Esophagus squamous epithelium (tissue), 5 donors: ENCODE data around the gene TMEM126B. TPM values are rescaled to one million over a fixed set of nuclear protein-coding genes. Genes with fewer than 3 reads are reported as not detected.

Source experiments
- DNase-seq: peaks from one replicate; lab custom pipeline; 2025; lab: John Stamatoyannopoulos, UW
- H3K27ac ChIP-seq, 4 donors: fragments of 200-600 bp; sonication (generic); one replicate each; pipeline ENCODE4 v1.5.1; 2016 to 2019; ENCODE audit warnings: mild to moderate bottlenecking in 1 of 4
- H3K27me3 ChIP-seq, 4 donors: fragments of 200-600 bp; sonication (generic); 1 replicate in 3 of 4; 2 replicates in 1 of 4; pipeline versions ENCODE4 v1.5.1 to v1.6.0; 2017 to 2021; ENCODE audit warnings: antibody characterized with exemption in 1 of 4
- H3K36me3 ChIP-seq, 3 donors: fragments of 200-600 bp; sonication (generic); one replicate each; pipeline ENCODE4 v1.5.1; 2016 to 2019
- H3K4me1 ChIP-seq, 3 donors: fragments of 200-600 bp; sonication (generic); one replicate each; pipeline ENCODE4 v1.5.1; 2017 to 2019
- H3K4me3 ChIP-seq, 4 donors: fragments of 200-600 bp; sonication (generic); 1 replicate in 3 of 4; 2 replicates in 1 of 4; pipeline ENCODE4 v1.5.1; 2016 to 2019; ENCODE audit warnings: mild to moderate bottlenecking in 2 of 4, moderate library complexity in 1 of 4
- H3K9me3 ChIP-seq, 3 donors: fragments of 200-600 bp; sonication (generic); one replicate each; pipeline ENCODE4 v1.5.1; 2016 to 2019
- CTCF ChIP-seq, 6 experiments: fragments of 450-650 bp in 4 of 6; fragments of 200-600 bp in 2 of 6; sonication (generic) in 2 of 6; IDR thresholded peaks; one replicate each; pipeline ENCODE4 v1.5.1; 2016 to 2019; ENCODE audit warnings: antibody characterized with exemption in 6 of 6, mild to moderate bottlenecking in 4 of 6, moderate library complexity in 4 of 6
- POLR2A ChIP-seq, 4 donors: fragments of 450-650 bp; IDR thresholded peaks; one replicate each; pipeline ENCODE4 v1.6.1; 2017; ENCODE audit warnings: antibody characterized with exemption in 4 of 4, mild to moderate bottlenecking in 4 of 4, moderate library complexity in 3 of 4
- WGBS, 2 donors: methylation state at CpG; one replicate each; pipeline ENCODE4 v1.1.5; 2018; 5-methylcytosine and 5-hydroxymethylcytosine counted together
- intact Hi-C: fragments of 100-400 bp; cut with DNase I; formaldehyde crosslinking; loops from one replicate; pipeline ENCODE4 v1.15.0; 2022
- total RNA-seq, 4 donors: library from RNA; depleted of rRNA; stranded (reverse); fragments of >200 nt; gene quantifications; one replicate each; pipeline ENCODE4 v1.1.0, GENCODE V29; 2016
- donor health status: DM: yes; HTN: yes; CAD: no.

Gene TMEM126B
- total RNA-seq, result 10 to 100 TPM; 13.6 to 43.0 (median 38.7) TPM

- 0% methylated on average over 26 of the region's 41 CpGs for WGBS, 2 donors
- intact Hi-C loops, result no loop called here
- H3K36me3 ChIP-seq, result peaks cover 0 to 18% (median 0%) of the 10 kb centered on the region in 3 donors
Observed at GRCh38 chr11:85627998-85628770, at the start of gene TMEM126B. Gene TMEM126B, plus strand, starts transcription at chr11:85628593. Its CDS starts 15 bp downstream, at chr11:85628608.

GRCh38 chr11:85582111-85582510, 46.3 kb upstream of the TMEM126B start:
- Histone ChIP-seq H3K36me3 (no peaks in the 10 kb centered on the region), H3K27me3 (no peaks in the 10 kb centered on the region), H3K4me1 (no peaks in the 10 kb centered on the region), H3K4me3 (no peak overlapping the region), H3K9me3 (no peaks in the 10 kb centered on the region), H3K27ac (no peak overlapping the region)
- intact Hi-C loops, result no loop called here
- TF ChIP-seq POLR2A (IDR thresholded peaks at IDR 0.05) (no peak), CTCF (IDR thresholded peaks at IDR 0.05) (no peak)
- 59 to 72% methylated on average over 2 of the region's 2 CpGs for WGBS, 2 donors
- DNase-seq, result no peak

More at GRCh38 chr11:85627998-85628770, at the start of gene TMEM126B:
- Histone ChIP-seq H3K9me3 (no peaks in the 10 kb centered on the region), H3K4me3 (peak within 1 kb of the TSS; percentile 57 to 94 (median 81)), H3K4me1 (peaks cover 0 to 46% (median 14%) of the 10 kb centered on the region in 3 donors), H3K27me3 (no peaks in the 10 kb centered on the region), H3K27ac (peak within 1 kb of the TSS; percentile 87 to 98 (median 94))
- TF ChIP-seq CTCF (IDR thresholded peaks at IDR 0.05) (no peak), POLR2A (IDR thresholded peaks at IDR 0.05) (peak in 2 of 4 donors; percentile 85 to 87)
- peak; percentile 93 for DNase-seq

GRCh38 chr11:85589373-85589772, 39.0 kb upstream of the TMEM126B start:
- no peaks in the 10 kb centered on the region for H3K27me3 ChIP-seq
- DNase-seq, result no peak
- H3K4me3 ChIP-seq, result no peak overlapping the region
- intact Hi-C loops, result no loop called here
- no peaks in the 10 kb centered on the region for H3K36me3 ChIP-seq
- no peak overlapping the region for H3K27ac ChIP-seq
- TF ChIP-seq CTCF (IDR thresholded peaks at IDR 0.05) (no peak), POLR2A (IDR thresholded peaks at IDR 0.05) (no peak)
- H3K4me1 ChIP-seq, result peaks cover 0 to 4% (median 0%) of the 10 kb centered on the region in 3 donors
- WGBS, 2 donors, result 35 to 89% methylated on average over 1 to 3 of the region's 3 CpGs
- no peaks in the 10 kb centered on the region for H3K9me3 ChIP-seq

- 68 to 79% methylated on average over 4 of the region's 4 CpGs for WGBS, 2 donors
- Histone ChIP-seq H3K27me3 (no peaks in the 10 kb centered on the region), H3K4me1 (peaks cover 0 to 4% (median 0%) of the 10 kb centered on the region in 3 donors), H3K9me3 (no peaks in the 10 kb centered on the region), H3K36me3 (no peaks in the 10 kb centered on the region), H3K4me3 (no peak overlapping the region), H3K27ac (no peak overlapping the region)
- TF ChIP-seq POLR2A (IDR thresholded peaks at IDR 0.05) (no peak), CTCF (IDR thresholded peaks at IDR 0.05) (peak in 1 of 6 experiments; percentile 34)
- DNase-seq, result no peak
- intact Hi-C loops, result no loop called here
Observed at GRCh38 chr11:85590848-85591483, 37.4 kb upstream of the TMEM126B start.

GRCh38 chr11:85595285-85595884, 33.0 kb upstream of the TMEM126B start:
- DNase-seq, result no peak
- H3K36me3 ChIP-seq, result no peaks in the 10 kb centered on the region
- H3K4me3 ChIP-seq, result no peak overlapping the region
- intact Hi-C loops, result no loop called here
- no peaks in the 10 kb centered on the region for H3K4me1 ChIP-seq
- peak in 4 of 6 experiments; percentile 42 to 65 (median 56) for TF ChIP-seq CTCF (IDR thresholded peaks at IDR 0.05)
- TF ChIP-seq POLR2A (IDR thresholded peaks at IDR 0.05), result no peak
- no peaks in the 10 kb centered on the region for H3K9me3 ChIP-seq
- H3K27ac ChIP-seq, result no peak overlapping the region
- H3K27me3 ChIP-seq, result no peaks in the 10 kb centered on the region
